Activated CD4-positive, CD25-positive, alpha-beta regulatory T cell (primary cell): ENCODE data around the gene DCHS1.

Experiments
- DNase-seq, 4 experiments: peaks; one replicate each; lab custom pipeline; 2025; lab: John Stamatoyannopoulos, UW

DCHS1 gene

GRCh38 chr11:6646918-6647679 lies 8.5 kb downstream of the DCHS1 start:
- DNase-seq = peak in 1 of 4 experiments; percentile 24

GRCh38 chr11:6646576-6646917 lies 9.1 kb downstream of the DCHS1 start:
- DNase-seq = no peak

- DNase-seq = no peak
Observed at GRCh38 chr11:6646071-6646470, 9.5 kb downstream of the DCHS1 start.

- no peak for DNase-seq
Observed at GRCh38 chr11:6642957-6643356, 12.7 kb downstream of the DCHS1 start.

- no peak for DNase-seq
Observed at GRCh38 chr11:6640985-6641701, 14.5 kb downstream of the DCHS1 start.

- no peak for DNase-seq
Observed at GRCh38 chr11:6640036-6640984, 15.3 kb downstream of the DCHS1 start.

- DNase-seq = no peak
Observed at GRCh38 chr11:6638429-6638828, 17.2 kb downstream of the DCHS1 start.

- DNase-seq = no peak
Observed at GRCh38 chr11:6637871-6638270, 17.7 kb downstream of the DCHS1 start.

- no peak for DNase-seq
Observed at GRCh38 chr11:6636480-6636879, 19.1 kb downstream of the DCHS1 start.

- no peak for DNase-seq
Observed at GRCh38 chr11:6635082-6635932, 20.3 kb downstream of the DCHS1 start.

- DNase-seq = no peak
Observed at GRCh38 chr11:6634534-6634933, 21.1 kb downstream of the DCHS1 start.

- DNase-seq = no peak
Observed at GRCh38 chr11:6633422-6634408, 21.9 kb downstream of the DCHS1 start.

- DNase-seq = no peak
Observed at GRCh38 chr11:6632116-6633073, 23.2 kb downstream of the DCHS1 start.

GRCh38 chr11:6631361-6631890 lies 24.2 kb downstream of the DCHS1 start:
- no peak for DNase-seq

GRCh38 chr11:6630632-6631291 lies 24.8 kb downstream of the DCHS1 start:
- no peak for DNase-seq

- DNase-seq = no peak
Observed at GRCh38 chr11:6629892-6630631, 25.5 kb downstream of the DCHS1 start.

- no peak for DNase-seq
Observed at GRCh38 chr11:6629573-6629891, 26.1 kb downstream of the DCHS1 start.

GRCh38 chr11:6628526-6628925 lies 27.1 kb downstream of the DCHS1 start:
- DNase-seq = no peak
